ENCODE measurements around the gene IFT80.

Gene IFT80

DNA sequence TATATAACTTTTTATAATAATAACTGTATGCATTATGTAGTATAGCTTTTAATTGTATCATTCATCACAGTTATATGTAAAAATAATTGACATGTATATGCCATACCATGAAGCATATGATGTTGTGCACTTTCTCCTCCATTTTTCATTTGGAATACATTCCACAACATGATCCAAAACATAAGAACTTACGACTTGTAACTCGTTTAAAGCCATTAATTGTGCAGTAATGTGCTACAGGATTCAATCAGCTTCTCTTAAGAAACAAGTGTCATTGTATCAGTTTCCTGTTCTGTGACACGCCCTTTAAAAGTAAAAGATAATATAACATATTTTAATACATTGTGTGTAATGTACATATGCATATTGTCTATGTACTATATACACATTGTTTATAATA is 171.6 kb downstream of the IFT80 start:
- TF ChIP-seq EGR1 (IDR thresholded peaks at IDR 0.05), result no peak

DNA sequence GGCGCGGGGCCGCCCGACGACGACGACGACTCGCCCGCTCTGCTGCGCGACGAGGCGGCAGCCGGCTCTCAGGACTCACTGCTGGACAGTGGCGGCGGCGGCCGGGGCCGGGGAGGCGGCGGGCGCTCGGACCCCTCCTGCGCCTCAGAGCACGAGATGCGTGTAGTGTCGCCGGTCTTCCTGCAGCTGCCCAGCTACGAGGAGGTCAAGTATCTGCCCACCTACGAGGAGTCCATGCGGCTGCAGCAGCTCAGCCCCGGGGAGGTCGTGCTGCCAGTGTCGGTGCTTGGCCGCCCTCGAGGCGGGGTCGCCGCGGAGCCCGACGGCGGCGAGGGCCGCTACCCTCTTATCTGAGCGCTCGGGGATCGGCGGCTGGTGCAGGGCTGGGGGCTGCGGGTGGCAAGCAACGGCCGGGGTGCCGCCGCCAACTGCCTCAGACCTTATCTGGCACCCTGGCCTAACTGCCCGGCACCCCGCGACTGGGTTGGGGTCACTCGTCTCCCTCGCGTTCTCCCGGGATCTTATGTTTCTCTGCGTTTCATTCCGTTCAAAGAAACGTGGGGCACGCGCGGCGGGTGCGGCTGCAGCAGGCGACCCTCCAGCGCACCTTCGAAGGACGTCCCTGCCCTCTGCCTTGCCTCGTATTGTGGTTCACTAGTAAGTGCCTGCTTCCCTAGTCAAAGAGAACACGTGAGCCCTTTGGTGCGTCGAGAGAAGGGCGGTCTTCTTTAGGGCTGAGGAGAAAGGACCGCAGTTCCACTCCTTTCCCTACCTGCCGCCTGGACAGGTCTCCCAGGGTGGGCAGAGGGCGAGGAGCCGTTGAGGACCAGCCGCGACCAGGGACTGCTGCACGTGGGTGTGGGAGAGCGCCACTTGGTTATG is 172.8 kb downstream of the IFT80 start:
- TF ChIP-seq YY1 (IDR thresholded peaks at IDR 0.05; ENCODE audit: low read depth), result no peak
- TF ChIP-seq, protein P1, sequence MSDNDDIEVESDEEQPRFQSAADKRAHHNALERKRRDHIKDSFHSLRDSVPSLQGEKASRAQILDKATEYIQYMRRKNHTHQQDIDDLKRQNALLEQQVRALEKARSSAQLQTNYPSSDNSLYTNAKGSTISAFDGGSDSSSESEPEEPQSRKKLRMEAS (IDR thresholded peaks at IDR 0.05), result no peak
- no peak for TF ChIP-seq NFIC (IDR thresholded peaks at IDR 0.05)
- no peak for TF ChIP-seq TAF1 (IDR thresholded peaks at IDR 0.05; ENCODE audit: low read depth)
- no peak for TF ChIP-seq EP300 (IDR thresholded peaks at IDR 0.05; ENCODE audit: borderline replicate concordance)
- no peak for TF ChIP-seq TEAD4 (IDR thresholded peaks at IDR 0.05)
- no peak for TF ChIP-seq FOXM1 (IDR thresholded peaks at IDR 0.05; ENCODE audit: borderline replicate concordance, low read depth)
- TF ChIP-seq TCF12 (IDR thresholded peaks at IDR 0.05; ENCODE audit: low read depth), result no peak
- TF ChIP-seq, protein P2, sequence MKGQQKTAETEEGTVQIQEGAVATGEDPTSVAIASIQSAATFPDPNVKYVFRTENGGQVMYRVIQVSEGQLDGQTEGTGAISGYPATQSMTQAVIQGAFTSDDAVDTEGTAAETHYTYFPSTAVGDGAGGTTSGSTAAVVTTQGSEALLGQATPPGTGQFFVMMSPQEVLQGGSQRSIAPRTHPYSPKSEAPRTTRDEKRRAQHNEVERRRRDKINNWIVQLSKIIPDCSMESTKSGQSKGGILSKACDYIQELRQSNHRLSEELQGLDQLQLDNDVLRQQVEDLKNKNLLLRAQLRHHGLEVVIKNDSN (IDR thresholded peaks at IDR 0.05), result no peak
- TF ChIP-seq, protein P3, sequence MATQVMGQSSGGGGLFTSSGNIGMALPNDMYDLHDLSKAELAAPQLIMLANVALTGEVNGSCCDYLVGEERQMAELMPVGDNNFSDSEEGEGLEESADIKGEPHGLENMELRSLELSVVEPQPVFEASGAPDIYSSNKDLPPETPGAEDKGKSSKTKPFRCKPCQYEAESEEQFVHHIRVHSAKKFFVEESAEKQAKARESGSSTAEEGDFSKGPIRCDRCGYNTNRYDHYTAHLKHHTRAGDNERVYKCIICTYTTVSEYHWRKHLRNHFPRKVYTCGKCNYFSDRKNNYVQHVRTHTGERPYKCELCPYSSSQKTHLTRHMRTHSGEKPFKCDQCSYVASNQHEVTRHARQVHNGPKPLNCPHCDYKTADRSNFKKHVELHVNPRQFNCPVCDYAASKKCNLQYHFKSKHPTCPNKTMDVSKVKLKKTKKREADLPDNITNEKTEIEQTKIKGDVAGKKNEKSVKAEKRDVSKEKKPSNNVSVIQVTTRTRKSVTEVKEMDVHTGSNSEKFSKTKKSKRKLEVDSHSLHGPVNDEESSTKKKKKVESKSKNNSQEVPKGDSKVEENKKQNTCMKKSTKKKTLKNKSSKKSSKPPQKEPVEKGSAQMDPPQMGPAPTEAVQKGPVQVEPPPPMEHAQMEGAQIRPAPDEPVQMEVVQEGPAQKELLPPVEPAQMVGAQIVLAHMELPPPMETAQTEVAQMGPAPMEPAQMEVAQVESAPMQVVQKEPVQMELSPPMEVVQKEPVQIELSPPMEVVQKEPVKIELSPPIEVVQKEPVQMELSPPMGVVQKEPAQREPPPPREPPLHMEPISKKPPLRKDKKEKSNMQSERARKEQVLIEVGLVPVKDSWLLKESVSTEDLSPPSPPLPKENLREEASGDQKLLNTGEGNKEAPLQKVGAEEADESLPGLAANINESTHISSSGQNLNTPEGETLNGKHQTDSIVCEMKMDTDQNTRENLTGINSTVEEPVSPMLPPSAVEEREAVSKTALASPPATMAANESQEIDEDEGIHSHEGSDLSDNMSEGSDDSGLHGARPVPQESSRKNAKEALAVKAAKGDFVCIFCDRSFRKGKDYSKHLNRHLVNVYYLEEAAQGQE (IDR thresholded peaks at IDR 0.05; ENCODE audit: low read depth), result peak; percentile 58
- TF ChIP-seq ZBTB7A (IDR thresholded peaks at IDR 0.05; ENCODE audit: low read depth), result 0 out of 2 replicates have a peak, but pooled peaks have one; percentile 17
- no peak for TF ChIP-seq CEBPB (IDR thresholded peaks at IDR 0.05)

DNA sequence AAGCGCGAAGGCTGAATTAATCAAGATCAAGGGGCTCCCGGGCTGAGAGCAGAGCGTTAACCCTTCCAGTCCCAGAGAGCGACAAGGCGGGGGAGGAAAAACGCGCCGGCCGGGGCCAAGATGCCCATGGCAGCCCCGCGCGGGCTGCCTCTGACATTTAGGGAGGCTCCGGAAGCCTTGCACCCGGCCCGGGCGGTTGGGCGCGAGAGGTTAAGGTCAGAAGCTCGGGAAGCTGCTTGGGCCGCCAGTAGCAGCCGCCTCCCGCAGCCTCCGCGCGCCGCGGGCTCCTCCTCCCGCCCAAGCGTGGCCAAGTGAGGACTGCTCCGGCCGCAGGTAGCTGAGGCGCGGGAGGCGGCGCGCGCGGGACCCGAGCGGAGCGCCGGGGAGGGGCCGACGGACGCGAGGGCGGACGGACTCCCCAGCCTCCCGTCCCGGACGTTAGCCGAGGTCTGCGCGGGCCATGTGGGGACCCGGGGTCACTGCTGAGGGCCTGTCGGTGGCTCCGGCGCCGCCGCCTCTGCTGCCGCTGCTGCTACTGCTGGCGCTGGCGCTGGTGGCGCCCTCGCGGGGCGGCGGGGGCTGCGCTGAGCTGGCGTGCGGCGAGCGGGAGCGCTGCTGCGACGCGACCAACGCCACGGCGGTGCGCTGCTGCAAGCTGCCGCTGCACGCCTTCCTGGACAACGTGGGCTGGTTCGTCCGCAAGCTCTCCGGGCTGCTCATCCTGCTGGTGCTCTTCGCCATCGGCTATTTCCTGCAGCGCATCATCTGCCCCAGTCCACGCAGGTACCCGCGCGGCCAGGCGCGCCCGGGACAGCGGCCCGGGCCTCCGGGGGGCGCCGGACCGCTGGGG is 173.6 kb downstream of the IFT80 start, which contains the start of gene C3orf80:
TSS of gene C3orf80 (plus strand) at position 247 of the 850 bp plus-strand sequence. CDS start at position 461, 214 bp downstream.
- TF ChIP-seq CEBPB (IDR thresholded peaks at IDR 0.05) (no peak), EP300 (IDR thresholded peaks at IDR 0.05; ENCODE audit: borderline replicate concordance) (no peak)
- TF ChIP-seq, protein P1 (IDR thresholded peaks at IDR 0.05), result peak; percentile 75
- TF ChIP-seq, protein P2 (IDR thresholded peaks at IDR 0.05), result no peak

DNA sequence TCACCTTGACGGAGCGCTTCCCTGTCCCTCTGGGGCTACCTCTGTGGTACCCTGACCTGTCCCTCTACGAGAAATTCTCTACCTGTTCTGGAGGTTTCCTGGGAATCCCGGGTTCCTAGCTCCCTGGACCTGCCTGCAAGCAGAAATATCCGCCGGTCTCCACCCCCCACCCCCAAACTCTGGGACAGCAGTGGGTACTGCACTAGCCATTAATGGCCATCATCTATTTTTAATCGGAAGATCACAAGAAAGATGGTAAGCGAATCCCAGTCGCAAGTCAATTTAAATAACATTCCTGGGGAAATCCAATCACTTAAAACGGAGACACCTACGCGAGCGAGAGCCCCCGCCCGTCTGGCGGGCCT is 174.2 kb downstream of the IFT80 start:
- no peak for TF ChIP-seq CEBPB (IDR thresholded peaks at IDR 0.05)
- no peak for TF ChIP-seq TCF12 (IDR thresholded peaks at IDR 0.05; ENCODE audit: low read depth)
- TF ChIP-seq, protein P2 (IDR thresholded peaks at IDR 0.05), result no peak
- no peak for TF ChIP-seq YY1 (IDR thresholded peaks at IDR 0.05; ENCODE audit: low read depth)
- TF ChIP-seq FOXM1 (IDR thresholded peaks at IDR 0.05; ENCODE audit: borderline replicate concordance, low read depth), result no peak
- TF ChIP-seq CREB1 (IDR thresholded peaks at IDR 0.05; ENCODE audit: low read depth), result no peak
- TF ChIP-seq, protein P3 (IDR thresholded peaks at IDR 0.05; ENCODE audit: low read depth), result no peak
- TF ChIP-seq TAF1 (IDR thresholded peaks at IDR 0.05; ENCODE audit: low read depth), result no peak
- TF ChIP-seq RAD21 (IDR thresholded peaks at IDR 0.05; ENCODE audit: low read depth), result no peak
- TF ChIP-seq EP300 (IDR thresholded peaks at IDR 0.05; ENCODE audit: borderline replicate concordance), result no peak
- TF ChIP-seq, protein P1 (IDR thresholded peaks at IDR 0.05), result no peak
- no peak for TF ChIP-seq ZBTB7A (IDR thresholded peaks at IDR 0.05; ENCODE audit: low read depth)
- no peak for TF ChIP-seq NFIC (IDR thresholded peaks at IDR 0.05)
- no peak for TF ChIP-seq EGR1 (IDR thresholded peaks at IDR 0.05)
- no peak for TF ChIP-seq TEAD4 (IDR thresholded peaks at IDR 0.05)

DNA sequence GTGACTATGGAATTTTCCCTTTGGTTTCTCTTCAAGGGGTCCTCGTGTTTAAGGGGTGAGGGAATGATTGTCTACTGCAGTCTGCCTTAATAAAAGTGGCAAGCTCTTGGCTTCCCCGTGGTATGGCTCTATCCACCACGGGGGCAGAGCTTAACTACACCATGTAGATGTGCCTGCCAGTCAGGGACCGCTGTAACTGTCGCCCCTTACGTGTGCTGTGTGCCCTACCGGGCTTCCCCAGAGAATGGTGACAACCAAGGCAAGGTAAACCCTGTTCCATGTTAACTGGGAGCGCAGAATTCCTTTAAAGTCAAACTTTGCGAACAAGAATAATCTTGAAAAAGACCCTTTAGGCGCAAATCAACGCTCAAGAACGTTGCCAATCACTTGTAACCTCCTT is 174.8 kb downstream of the IFT80 start:
- TF ChIP-seq, protein P2 (IDR thresholded peaks at IDR 0.05), result no peak
- TF ChIP-seq CREB1 (IDR thresholded peaks at IDR 0.05; ENCODE audit: low read depth), result no peak
- no peak for TF ChIP-seq EP300 (IDR thresholded peaks at IDR 0.05; ENCODE audit: borderline replicate concordance)

All from Ishikawa (cell line).